NCI-H748 (cell line): ENCODE results near the gene CDHR4.

ENCODE experiments used
- DNase-seq: peaks from one replicate; lab custom pipeline; 2025; ENCODE audit not compliant: unreplicated experiment; lab: John Stamatoyannopoulos, UW

Gene CDHR4

DNA sequence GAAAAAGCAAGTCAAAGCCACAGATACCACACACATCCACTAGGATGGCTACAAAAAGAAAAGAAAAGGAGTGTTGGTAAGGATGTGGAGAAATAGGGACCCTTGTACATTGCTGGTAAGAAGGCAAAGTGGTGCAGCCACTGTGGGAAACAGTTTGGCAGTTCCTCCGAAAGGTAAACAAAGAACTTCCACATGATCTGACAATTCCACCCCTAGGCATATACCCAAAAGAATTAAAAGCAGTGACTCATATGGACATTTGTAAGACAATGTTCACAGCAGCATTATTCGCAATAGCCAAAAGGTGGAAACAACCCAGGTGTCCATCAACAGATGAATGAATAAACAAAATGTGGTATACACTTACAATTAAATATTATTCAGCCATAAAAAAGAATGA is 53.7 kb downstream of the CDHR4 start:
- DNase-seq, result no peak
